Natural killer cell treated with Interleukin-12 subunit alpha and Interleukin-12 subunit beta and Interleukin-15 and Interleukin-18, amount 100 ng/mL, for 72 hours (primary cell): ENCODE data around the gene SMARCA2. TPM values are rescaled to one million over a fixed set of nuclear protein-coding genes. Genes with fewer than 3 reads are reported as not detected.
A peak's percentile ranks its signal among the peaks of the same experiment; 100 is the strongest.

ENCODE experiments used
- ATAC-seq, 2 donors: fragments of 150-1000 bp; cut with Tn5 transposase in 1 of 2; sonication (Bioruptor Pico), chemical (Tn5 transposase) in 1 of 2; 2 replicates each; pipeline ENCODE4 v1.10.0; 2021
- DNase-seq: peaks from one replicate; pipeline ENCODE4 v3.0.0; 2022; ENCODE audit warnings: low spot score
- H3K27ac Mint-ChIP-seq, 2 donors: 1 replicate in 1 of 2; 2 replicates in 1 of 2; pipeline ENCODE4 v1.8.0; 2022; ENCODE audit warnings: mixed read lengths in 2 of 2, mild to moderate bottlenecking in 1 of 2, moderate library complexity in 1 of 2
- H3K27me3 Mint-ChIP-seq, 2 donors: 1 replicate in 1 of 2; 2 replicates in 1 of 2; pipeline ENCODE4 v1.8.0; 2022; ENCODE audit warnings: mixed read lengths in 2 of 2
- H3K36me3 Mint-ChIP-seq: one replicate; pipeline ENCODE4 v1.8.0; 2022; ENCODE audit warnings: mixed read lengths
- H3K4me1 Mint-ChIP-seq, 2 donors: 1 replicate in 1 of 2; 2 replicates in 1 of 2; pipeline ENCODE4 v1.8.0; 2022; ENCODE audit warnings: low read depth in 2 of 2, mixed read lengths in 2 of 2, mild to moderate bottlenecking in 1 of 2
- H3K4me3 Mint-ChIP-seq: one replicate; pipeline ENCODE4 v1.8.0; 2022; ENCODE audit warnings: mixed read lengths
- H3K9me3 Mint-ChIP-seq: 2 replicates; pipeline ENCODE4 v1.8.0; 2022; ENCODE audit warnings: mixed read lengths
- total RNA-seq, 2 donors: library from RNA; stranded (reverse); gene quantifications; one replicate each; pipeline ENCODE4 v1.2.3, GENCODE V29; 2022

SMARCA2 gene
- total RNA-seq, 2 donors from 2014 or later: 124 to 174 TPM

- H3K4me1 Mint-ChIP-seq: peaks cover 52 to 70% of the 10 kb centered on the region in 2 donors
- peak overlapping the region; percentile 90 to 91 for H3K27ac Mint-ChIP-seq
- H3K36me3 Mint-ChIP-seq: no peaks in the 10 kb centered on the region
- ATAC-seq (peak; percentile 76 to 87), DNase-seq (no peak)
- peak overlapping the region; percentile 84 for H3K4me3 Mint-ChIP-seq
- no peaks in the 10 kb centered on the region for H3K9me3 Mint-ChIP-seq
- H3K27me3 Mint-ChIP-seq: no peaks in the 10 kb centered on the region
Observed at GRCh38 chr9:2157277-2158110, 142.3 kb downstream of the SMARCA2 start.

- Mint-ChIP-seq H3K9me3 (no peaks in the 10 kb centered on the region), H3K4me1 (peaks cover 48 to 74% of the 10 kb centered on the region in 2 donors), H3K27me3 (no peaks in the 10 kb centered on the region), H3K4me3 (peak overlapping the region; percentile 84), H3K36me3 (no peaks in the 10 kb centered on the region), H3K27ac (peak overlapping the region; percentile 90 to 91)
- ATAC-seq: peak; percentile 77 to 79
- peak; percentile 77 for DNase-seq
Observed at GRCh38 chr9:2158111-2158610, 143.0 kb downstream of the SMARCA2 start.

GRCh38 chr9:2158766-2159430 is 143.8 kb downstream of the SMARCA2 start:
- no peak for DNase-seq
- no peak for ATAC-seq
- peaks cover 44 to 69% of the 10 kb centered on the region in 2 donors for H3K4me1 Mint-ChIP-seq
- no peaks in the 10 kb centered on the region for H3K36me3 Mint-ChIP-seq
- H3K4me3 Mint-ChIP-seq: peak overlapping the region; percentile 84
- H3K9me3 Mint-ChIP-seq: no peaks in the 10 kb centered on the region
- H3K27ac Mint-ChIP-seq: peak overlapping the region; percentile 90 to 91
- no peaks in the 10 kb centered on the region for H3K27me3 Mint-ChIP-seq

DNA sequence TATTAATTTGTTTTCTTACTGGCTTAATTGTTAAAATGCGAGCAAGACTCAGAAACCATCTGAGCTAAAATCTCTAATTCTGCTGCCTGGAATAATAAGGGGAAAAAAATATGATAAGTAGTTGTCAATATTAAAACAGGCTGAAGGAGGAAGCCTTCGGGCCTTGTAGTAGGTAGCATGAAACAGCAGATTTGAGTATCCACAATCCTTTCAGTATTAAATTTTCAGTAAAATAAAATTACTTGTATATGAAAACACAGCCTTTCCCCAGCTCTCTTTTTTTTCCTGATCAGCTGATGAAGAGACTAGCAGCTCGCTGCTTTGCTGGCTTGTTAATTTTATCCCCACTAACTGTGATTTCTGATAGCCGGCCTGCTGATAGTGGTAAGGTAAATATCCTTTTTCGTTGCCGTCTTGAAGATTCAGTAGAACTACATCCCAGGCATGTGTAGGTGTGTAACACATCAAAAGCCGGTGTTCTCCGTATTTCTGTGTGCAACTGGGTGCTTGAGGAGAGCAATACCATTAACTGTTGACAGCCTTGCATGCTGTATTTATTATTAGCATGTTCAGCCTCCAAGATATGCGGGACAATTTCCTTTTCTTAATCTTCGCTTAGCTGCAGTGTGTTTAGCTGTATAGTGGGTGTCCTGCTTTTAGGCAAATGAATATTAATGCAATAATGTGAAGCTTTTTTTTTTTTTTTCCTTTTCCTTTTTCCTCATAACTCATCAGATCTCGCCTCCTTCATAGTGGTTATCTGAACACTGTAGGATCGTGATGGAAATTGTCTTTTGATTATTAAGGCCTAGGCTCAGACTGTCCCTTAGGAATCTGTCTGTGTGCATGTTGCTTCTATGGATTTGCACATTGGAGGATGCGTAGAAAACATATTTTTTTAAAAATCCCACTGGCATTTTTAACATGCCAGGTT is 144.6 kb downstream of the SMARCA2 start:
- H3K4me3 Mint-ChIP-seq: peak overlapping the region; percentile 69
- peak overlapping the region; percentile 64 to 91 for H3K27ac Mint-ChIP-seq
- no peak for ATAC-seq
- no peak for DNase-seq
- H3K27me3 Mint-ChIP-seq: no peaks in the 10 kb centered on the region
- no peaks in the 10 kb centered on the region for H3K9me3 Mint-ChIP-seq
- peaks cover 41 to 69% of the 10 kb centered on the region in 2 donors for H3K4me1 Mint-ChIP-seq
- H3K36me3 Mint-ChIP-seq: peaks cover 5% of the 10 kb centered on the region

DNA sequence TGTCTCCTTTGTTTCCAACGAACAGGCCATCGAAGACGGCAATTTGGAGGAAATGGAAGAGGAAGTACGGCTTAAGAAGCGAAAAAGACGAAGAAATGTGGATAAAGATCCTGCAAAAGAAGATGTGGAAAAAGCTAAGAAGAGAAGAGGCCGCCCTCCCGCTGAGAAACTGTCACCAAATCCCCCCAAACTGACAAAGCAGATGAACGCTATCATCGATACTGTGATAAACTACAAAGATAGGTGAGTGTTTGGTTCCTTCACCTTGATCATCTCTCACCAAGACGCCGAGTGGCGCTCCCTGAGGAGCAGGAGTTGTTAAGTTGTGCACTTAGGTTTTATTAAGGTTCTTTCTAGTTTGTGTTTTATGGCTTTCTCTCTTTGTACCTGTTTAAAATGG is 146.5 kb downstream of the SMARCA2 start:
- no peaks in the 10 kb centered on the region for H3K9me3 Mint-ChIP-seq
- H3K4me3 Mint-ChIP-seq: no peak overlapping the region
- no peaks in the 10 kb centered on the region for H3K27me3 Mint-ChIP-seq
- DNase-seq (no peak), ATAC-seq (no peak)
- no peak overlapping the region for H3K27ac Mint-ChIP-seq
- H3K4me1 Mint-ChIP-seq: peaks cover 41 to 70% of the 10 kb centered on the region in 2 donors
- peaks cover 5% of the 10 kb centered on the region for H3K36me3 Mint-ChIP-seq

DNA sequence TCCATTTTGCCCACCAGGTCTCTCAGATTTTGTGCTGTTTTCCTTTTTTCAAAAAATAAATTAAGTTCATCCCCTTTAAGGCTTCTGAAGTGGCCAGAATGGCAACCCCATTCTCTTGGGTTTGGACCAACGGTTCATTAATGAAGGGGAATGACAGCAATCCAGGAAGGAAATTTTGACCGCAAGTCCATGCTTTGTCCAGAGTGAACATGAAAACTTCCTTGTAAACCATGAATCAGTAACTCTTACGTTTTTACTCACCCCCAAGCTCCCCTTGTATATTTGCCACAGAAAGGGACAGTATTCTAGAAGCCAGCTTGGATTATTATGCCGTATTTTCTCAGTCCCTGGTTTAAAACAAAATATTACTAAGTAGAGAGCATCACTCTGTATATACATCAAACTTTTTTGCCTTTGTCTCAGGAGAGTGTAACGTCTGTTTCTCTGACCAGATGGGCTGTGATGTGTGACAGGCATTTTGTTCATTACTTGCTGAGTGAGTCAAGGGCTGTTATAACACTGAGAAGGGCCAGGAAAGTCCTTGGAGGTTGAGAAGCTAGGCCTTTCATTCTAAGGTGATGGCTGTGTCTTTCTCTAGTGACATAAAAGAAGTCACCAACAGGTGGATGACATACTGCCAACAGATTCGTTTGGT is 148.2 kb downstream of the SMARCA2 start:
- Mint-ChIP-seq H3K9me3 (no peaks in the 10 kb centered on the region), H3K36me3 (peaks cover 5% of the 10 kb centered on the region), H3K4me3 (no peak overlapping the region), H3K27me3 (no peaks in the 10 kb centered on the region), H3K27ac (no peak overlapping the region), H3K4me1 (peaks cover 33 to 53% of the 10 kb centered on the region in 2 donors)
- ATAC-seq: no peak
- no peak for DNase-seq

GRCh38 chr9:2164268-2164667 is 149.1 kb downstream of the SMARCA2 start:
- no peak for ATAC-seq
- H3K4me3 Mint-ChIP-seq: no peak overlapping the region
- H3K36me3 Mint-ChIP-seq: peaks cover 5% of the 10 kb centered on the region
- no peaks in the 10 kb centered on the region for H3K9me3 Mint-ChIP-seq
- no peak overlapping the region for H3K27ac Mint-ChIP-seq
- no peak for DNase-seq
- peaks cover 31 to 46% of the 10 kb centered on the region in 2 donors for H3K4me1 Mint-ChIP-seq
- H3K27me3 Mint-ChIP-seq: no peaks in the 10 kb centered on the region

DNA sequence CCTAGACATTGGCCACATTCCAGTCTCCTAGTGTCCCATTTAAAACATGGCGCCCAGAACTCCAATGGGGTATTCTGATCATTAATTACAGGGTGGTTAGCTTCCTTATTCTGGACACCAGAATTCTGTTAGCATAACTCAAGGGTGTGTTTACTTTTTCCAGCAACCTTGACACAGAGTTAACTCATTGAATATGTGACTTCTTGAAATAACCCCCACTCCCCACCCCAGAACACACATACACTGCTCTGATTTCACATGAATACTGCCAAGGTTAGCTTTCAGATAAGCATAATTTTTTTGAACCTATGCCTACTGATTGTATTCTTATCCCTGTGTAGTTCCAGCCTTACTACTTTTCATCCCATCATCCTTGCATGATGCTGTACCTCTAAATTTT is 151.1 kb downstream of the SMARCA2 start:
- H3K27me3 Mint-ChIP-seq: no peaks in the 10 kb centered on the region
- peaks cover 26 to 30% of the 10 kb centered on the region in 2 donors for H3K4me1 Mint-ChIP-seq
- H3K4me3 Mint-ChIP-seq: no peak overlapping the region
- DNase-seq (no peak), ATAC-seq (no peak)
- H3K9me3 Mint-ChIP-seq: no peaks in the 10 kb centered on the region
- H3K36me3 Mint-ChIP-seq: peaks cover 10% of the 10 kb centered on the region
- H3K27ac Mint-ChIP-seq: peak overlapping the region in 1 of 2 donors; percentile 37

GRCh38 chr9:2169035-2169434 is 153.9 kb downstream of the SMARCA2 start:
- no peak for ATAC-seq
- peak overlapping the region in 1 of 2 donors; percentile 34 for H3K27ac Mint-ChIP-seq
- H3K4me1 Mint-ChIP-seq: peaks cover 23 to 30% of the 10 kb centered on the region in 2 donors
- no peaks in the 10 kb centered on the region for H3K9me3 Mint-ChIP-seq
- DNase-seq: no peak
- H3K36me3 Mint-ChIP-seq: peaks cover 15% of the 10 kb centered on the region
- H3K27me3 Mint-ChIP-seq: no peaks in the 10 kb centered on the region
- H3K4me3 Mint-ChIP-seq: no peak overlapping the region

DNA sequence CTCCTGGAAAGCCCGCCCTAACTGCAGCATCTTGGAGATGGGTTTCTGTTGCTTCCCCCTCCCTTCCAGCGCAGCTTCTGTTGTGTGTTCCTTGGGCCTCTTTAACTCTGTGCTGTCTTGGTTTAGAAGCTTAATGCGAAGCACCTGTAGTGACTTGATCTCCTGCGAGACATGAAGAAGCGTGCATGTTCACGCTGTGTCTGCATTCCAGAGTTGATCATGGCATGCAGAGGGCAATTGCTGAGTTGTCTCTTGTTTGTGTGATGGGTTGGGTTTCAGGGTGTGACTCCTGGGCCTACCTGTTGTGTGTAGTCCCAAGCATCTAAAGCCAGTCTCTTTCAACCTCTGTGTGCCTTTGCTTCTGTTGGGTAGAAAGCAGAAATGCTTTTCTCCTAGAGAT is 155.6 kb downstream of the SMARCA2 start:
- H3K4me3 Mint-ChIP-seq: no peak overlapping the region
- ATAC-seq: no peak
- H3K27ac Mint-ChIP-seq: no peak overlapping the region
- peaks cover 9 to 32% of the 10 kb centered on the region in 2 donors for H3K4me1 Mint-ChIP-seq
- DNase-seq: no peak
- no peaks in the 10 kb centered on the region for H3K9me3 Mint-ChIP-seq
- H3K36me3 Mint-ChIP-seq: peaks cover 12% of the 10 kb centered on the region
- no peaks in the 10 kb centered on the region for H3K27me3 Mint-ChIP-seq

GRCh38 chr9:2173170-2173569 is 158.0 kb downstream of the SMARCA2 start:
- peaks cover 12% of the 10 kb centered on the region for H3K36me3 Mint-ChIP-seq
- DNase-seq (no peak), ATAC-seq (no peak)
- H3K4me3 Mint-ChIP-seq: no peak overlapping the region
- H3K9me3 Mint-ChIP-seq: no peaks in the 10 kb centered on the region
- no peak overlapping the region for H3K27ac Mint-ChIP-seq
- no peaks in the 10 kb centered on the region for H3K27me3 Mint-ChIP-seq
- H3K4me1 Mint-ChIP-seq: peaks cover 9 to 19% of the 10 kb centered on the region in 2 donors

DNA sequence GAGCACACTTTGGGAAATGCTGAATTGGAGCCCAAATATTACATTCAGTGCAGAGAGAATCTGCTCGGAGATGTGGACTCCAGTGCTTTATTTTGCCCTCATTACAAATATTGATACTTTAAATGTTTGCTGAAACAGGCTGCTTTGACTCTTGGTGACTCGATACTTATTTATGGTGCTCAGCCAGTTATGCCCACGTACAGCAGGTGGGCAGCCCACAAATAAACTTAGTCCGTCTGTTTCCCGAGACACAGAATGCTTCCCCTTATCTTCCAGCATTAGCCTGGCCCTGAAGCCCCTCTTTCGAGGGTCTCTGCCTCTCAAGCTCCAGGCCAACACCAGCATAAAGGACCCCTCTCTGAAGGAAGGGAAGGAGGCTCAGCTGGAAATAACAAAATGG is 158.7 kb downstream of the SMARCA2 start:
- Mint-ChIP-seq H3K27me3 (no peaks in the 10 kb centered on the region), H3K9me3 (no peaks in the 10 kb centered on the region), H3K4me3 (no peak overlapping the region), H3K27ac (no peak overlapping the region), H3K4me1 (peaks cover 12 to 22% of the 10 kb centered on the region in 2 donors), H3K36me3 (peaks cover 12% of the 10 kb centered on the region)
- DNase-seq: no peak
- no peak for ATAC-seq

- ATAC-seq: no peak
- Mint-ChIP-seq H3K27ac (no peak overlapping the region), H3K9me3 (no peaks in the 10 kb centered on the region), H3K4me3 (no peak overlapping the region), H3K4me1 (peaks cover 13 to 19% of the 10 kb centered on the region in 2 donors), H3K27me3 (no peaks in the 10 kb centered on the region), H3K36me3 (peaks cover 12% of the 10 kb centered on the region)
- no peak for DNase-seq
Observed at GRCh38 chr9:2174306-2174705, 159.2 kb downstream of the SMARCA2 start.
